KBM-7 (cell line): ENCODE data around the gene TIMP2.

Experiments
- DNase-seq: peaks from one replicate; pipeline ENCODE4 v3.0.0-alpha.2; 2015
- in situ Hi-C: fragments of 300-500 bp; cut with MboI; formaldehyde crosslinking; loops from 2 replicates; pipeline ENCODE4 v1.14.3; 2020; ENCODE audit warnings: low sequenced_read_pairs, low pct_unique_long_range_greater_than_20kb, mixed read lengths

Gene TIMP2

GRCh38 chr17:78831688-78832540 lies 93.3 kb downstream of the TIMP2 start:
- in situ Hi-C loops: no loop called here
- no peak for DNase-seq

- no peak for DNase-seq
- in situ Hi-C loops: no loop called here
Measured at GRCh38 chr17:78829477-78829876, 95.7 kb downstream of the TIMP2 start.

DNA sequence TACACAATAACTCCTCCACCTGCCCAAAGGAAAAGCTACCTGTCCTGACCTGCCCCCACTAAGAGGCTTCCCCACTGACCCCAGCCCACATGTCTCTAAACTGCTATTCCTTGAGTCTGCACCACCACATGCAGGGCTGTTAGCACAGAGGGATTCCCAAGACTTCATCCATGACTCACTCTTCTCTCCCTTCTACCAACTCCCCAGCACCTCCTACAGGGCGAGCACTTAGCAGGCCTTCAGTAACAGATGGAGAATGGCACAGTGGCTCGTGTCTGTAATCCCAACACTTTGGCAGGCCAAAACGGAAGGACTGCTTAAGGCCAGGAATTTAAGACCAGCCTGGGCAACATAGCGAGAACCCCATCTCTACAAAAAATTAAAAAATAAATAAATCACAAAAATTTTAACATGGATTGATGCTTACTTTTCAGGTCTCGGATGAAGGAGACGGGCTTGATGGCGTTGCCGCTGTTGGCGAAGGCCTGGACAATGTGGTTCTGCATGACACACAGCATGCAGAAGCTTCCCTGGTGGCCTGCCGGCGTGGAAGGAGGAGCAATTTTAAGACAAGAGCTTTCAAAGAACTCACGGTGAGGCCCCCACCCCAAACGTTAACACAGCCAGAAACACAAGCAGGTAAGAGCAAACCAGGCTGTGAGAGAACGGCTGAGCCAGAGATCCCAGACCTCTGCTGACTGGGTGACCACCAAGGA lies 96.6 kb downstream of the TIMP2 start:
- peak; percentile 42 for DNase-seq
- in situ Hi-C loops: no loop called here

GRCh38 chr17:78826836-78827509 lies 98.2 kb downstream of the TIMP2 start:
- DNase-seq: peak; percentile 89
- in situ Hi-C loops: no loop called here

GRCh38 chr17:78826421-78826820 lies 98.8 kb downstream of the TIMP2 start:
- no peak for DNase-seq
- in situ Hi-C loops: no loop called here

- DNase-seq: no peak
- in situ Hi-C loops: no loop called here
Measured at GRCh38 chr17:78825696-78826095, 99.5 kb downstream of the TIMP2 start.

- DNase-seq: no peak
- in situ Hi-C loops: no loop called here
Measured at GRCh38 chr17:78824240-78824639, 100.9 kb downstream of the TIMP2 start.

DNA sequence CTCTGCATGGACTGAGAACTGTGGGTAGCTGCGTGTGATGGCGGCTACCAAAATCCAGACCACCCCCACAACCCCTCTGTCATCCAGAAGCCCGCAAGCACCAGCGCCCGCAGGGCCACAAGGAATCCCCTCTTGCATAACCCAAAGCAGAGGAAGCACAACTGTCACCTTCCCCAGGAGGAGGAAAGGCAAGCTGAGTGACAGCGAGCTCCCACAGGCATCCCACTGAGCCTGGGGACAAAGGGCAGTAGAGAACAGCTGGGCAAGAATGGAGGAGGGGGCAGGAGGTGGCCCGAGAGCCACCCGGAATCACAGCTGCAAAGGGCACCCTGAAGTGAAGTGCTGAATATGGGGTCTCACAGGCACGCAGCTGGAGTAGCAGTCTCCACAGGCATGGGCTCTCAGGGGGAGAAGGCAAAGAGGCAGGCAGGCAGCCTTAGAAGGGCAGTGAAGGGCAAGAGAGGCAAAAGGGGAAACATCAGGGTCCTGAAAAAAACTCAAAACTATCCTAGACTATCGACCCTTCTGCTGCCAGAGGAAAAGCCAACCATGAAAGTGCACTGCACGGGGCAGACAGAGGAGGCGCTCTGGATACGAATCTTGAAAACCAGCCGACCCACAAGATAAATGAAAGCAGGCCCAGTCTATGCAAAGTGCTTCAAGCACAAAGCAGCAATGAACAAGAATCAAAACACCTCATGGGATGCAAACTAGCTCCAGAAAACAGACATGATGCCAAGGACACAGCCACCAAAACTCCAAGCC lies 101.7 kb downstream of the TIMP2 start:
- in situ Hi-C loops: no loop called here
- DNase-seq: no peak

GRCh38 chr17:78822552-78822951 lies 102.6 kb downstream of the TIMP2 start:
- DNase-seq: no peak
- in situ Hi-C loops: no loop called here

DNA sequence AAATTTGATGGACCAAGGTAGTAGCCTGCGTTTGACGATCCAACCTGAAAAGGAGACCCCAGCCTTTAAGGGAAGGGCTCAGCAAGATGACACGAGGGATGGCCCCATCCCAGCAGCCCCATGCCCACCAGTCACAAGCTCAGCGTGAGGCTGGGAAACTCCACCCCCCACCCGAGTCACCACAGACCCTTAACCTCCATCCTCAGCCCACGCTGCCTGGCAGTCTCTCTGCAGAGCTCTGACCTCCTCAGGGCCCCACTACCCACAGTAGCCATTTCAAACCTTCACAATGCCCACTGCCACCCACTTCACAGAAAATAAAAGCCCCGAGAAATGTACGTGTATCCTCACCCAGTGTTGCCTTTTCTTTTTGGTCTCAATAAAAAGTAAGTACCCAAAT lies 103.2 kb downstream of the TIMP2 start:
- in situ Hi-C loops: no loop called here
- no peak for DNase-seq

DNA sequence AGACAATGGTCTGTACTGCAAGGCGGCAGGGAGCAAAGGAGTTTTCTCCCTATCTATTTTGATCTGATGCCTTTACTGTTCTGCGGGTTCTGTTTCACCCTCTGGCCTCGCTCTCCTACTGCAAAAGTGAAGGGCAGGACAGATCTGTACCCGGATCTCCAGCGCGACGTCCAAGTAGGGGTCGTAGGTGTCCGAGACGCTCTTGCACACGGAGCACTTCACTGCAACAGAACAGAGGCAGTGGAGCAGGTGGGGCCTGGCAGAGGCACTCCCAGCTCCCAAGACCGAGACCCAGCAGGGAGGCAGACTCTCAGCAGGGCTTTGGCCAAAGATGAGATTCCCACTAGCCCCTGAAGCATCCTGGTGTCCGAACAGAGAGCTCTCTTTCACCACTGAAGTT lies 104.3 kb downstream of the TIMP2 start:
- in situ Hi-C loops: no loop called here
- DNase-seq: no peak

- in situ Hi-C loops: loop anchor here (10.0 kb wide), 1 partner anchor 65 kb away; no protein-coding TSS in a partner anchor
- DNase-seq: no peak
Measured at GRCh38 chr17:78819806-78820792, 105.1 kb downstream of the TIMP2 start.

DNA sequence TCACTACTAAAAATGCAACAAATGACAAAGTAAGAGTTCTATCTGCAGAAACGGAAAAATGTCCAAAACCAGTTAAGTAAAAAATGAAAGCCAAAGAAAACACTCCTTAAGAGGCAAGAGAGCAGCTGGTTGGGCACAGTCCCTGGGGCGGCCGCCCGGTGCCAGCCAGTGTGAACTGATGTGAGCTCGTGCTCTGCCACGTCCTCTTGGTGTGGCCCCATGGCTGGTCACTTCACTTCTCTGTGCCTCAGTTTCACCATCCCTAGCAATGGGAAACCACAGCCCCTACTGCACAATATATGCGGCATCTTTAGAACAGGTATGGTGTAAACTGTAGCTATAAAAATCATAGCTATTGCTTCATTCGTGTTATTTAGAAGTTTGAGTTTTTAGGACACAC lies 105.8 kb downstream of the TIMP2 start:
- no peak for DNase-seq
- in situ Hi-C loops: loop anchor here (10.0 kb wide), 1 partner anchor 65 kb away; no protein-coding TSS in a partner anchor

GRCh38 chr17:78818932-78819331 lies 106.3 kb downstream of the TIMP2 start:
- in situ Hi-C loops: loop anchor here (10.0 kb wide), 1 partner anchor 64 kb away; no protein-coding TSS in a partner anchor
- DNase-seq: peak; percentile 91

GRCh38 chr17:78818152-78818846 lies 106.9 kb downstream of the TIMP2 start:
- DNase-seq: no peak

GRCh38 chr17:78817123-78817522 lies 108.1 kb downstream of the TIMP2 start:
- DNase-seq: peak; percentile 36
- in situ Hi-C loops: loop anchor here (10.0 kb wide), 1 partner anchor 62 kb away; no protein-coding TSS in a partner anchor

More at GRCh38 chr17:78818152-78818846, 106.9 kb downstream of the TIMP2 start:
- in situ Hi-C loops: loop anchor here (10.0 kb wide), 1 partner anchor 63 kb away; no protein-coding TSS in a partner anchor

DNA sequence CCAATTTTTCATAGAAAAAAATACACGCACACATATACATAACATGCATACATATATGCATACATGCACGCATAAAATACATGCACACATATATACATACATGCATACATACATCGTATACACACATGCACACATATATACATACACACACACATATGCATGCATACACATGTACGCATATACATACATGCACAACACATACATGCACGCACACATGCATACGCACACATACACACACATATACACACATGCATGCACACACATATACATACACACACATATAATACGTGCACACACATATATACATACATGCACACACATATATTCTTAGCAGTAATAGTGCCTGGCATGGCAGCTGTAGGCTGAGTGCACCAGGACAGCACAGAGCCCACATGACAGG lies 109.5 kb downstream of the TIMP2 start:
- in situ Hi-C loops: loop anchor here (10.0 kb wide), 1 partner anchor 61 kb away; no protein-coding TSS in a partner anchor
- DNase-seq: no peak
